Fibroblast of skin of scalp (primary cell): ENCODE data around the gene COL4A2.
A peak's percentile ranks its signal among the peaks of the same experiment; 100 is the strongest.

Experiments
- DNase-seq: peaks from one replicate; pipeline ENCODE4 v3.0.0-alpha.2; 2013

The COL4A2 gene

DNA sequence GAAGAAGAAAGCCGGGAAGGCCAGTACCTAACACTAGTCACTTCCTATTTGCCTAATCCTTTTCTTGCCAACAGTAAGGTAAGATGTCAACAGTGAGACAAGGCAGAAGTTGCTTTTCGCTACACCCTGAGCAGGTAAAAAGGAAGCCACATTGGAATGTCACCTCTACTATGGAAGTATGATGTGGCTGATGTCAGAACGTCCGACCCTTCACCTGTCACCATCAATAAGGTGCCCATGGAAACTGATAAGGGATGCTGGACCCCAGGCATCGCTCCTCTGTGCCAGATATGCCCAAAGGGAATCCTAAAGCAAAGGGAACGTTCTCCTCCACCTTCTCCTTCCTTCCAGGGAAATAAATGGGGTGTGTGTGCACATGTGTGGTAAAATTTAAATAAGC, 34.4 kb upstream of the COL4A2 start:
- DNase-seq: no peak

DNA sequence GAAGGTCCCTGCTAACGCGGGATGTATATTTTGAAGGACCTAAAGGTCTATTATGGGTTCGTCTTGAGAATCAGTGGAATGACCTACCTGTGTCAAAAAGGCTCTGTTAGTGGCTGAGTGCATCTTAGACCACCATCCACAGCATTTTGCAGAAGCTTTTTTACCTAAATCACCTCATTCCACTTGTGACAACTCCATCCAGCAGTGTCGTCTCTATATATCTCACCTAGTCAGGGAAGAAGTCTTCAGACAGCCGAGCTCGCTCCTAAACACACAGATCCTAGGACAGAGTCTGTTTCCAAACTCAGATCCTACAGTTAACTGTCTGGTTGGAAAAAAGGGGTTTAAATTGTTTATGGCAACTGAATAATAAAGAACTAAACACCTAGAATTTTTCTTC, 33.8 kb upstream of the COL4A2 start:
- DNase-seq: no peak

DNA sequence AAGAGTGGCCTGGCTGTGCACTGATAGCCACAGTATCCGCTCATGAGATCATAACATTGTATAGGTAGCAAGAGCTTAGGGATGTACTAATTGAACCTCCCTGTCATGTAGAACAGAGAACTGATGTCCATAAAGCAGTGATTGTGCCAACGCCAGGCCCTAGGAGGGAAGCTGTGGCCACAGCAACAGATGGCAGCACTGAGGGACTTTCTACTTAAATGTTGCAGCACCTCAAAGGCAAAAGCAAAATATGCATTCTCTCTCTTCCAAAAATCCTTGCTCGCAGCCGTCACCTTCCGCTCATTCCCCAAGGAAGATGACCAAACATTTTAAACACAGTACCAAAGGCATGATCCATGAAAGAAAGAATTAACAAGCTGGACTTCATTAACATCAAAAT, 32.4 kb upstream of the COL4A2 start:
- no peak for DNase-seq

DNA sequence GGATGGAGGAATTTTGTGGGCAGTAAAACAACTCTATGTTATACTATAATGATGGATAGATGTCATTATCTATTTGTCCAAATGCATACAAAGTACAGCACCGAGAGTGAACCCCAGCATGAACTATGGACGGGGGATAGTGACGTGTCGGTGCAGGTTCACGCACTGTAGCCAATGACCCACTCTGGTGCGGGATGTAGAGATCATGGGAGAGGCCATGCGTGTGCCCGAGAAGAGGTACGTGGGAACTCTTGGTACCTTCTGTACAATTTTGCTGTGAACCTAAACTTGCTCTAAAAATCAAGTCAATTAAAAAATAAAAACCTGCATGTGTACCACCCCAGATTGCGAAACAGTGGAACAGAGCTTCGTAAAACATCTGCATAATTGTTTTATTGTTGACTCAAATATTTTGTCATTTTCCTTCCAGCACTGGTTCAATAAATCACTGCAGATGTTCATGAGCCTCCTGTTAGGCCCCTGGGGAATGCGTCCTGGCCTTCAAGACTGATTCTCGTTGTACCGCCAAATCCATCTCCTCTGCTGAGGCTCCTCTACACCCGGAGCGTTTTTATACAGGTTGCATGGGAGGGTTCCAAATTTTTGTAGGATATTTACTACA, 31.0 kb upstream of the COL4A2 start:
- DNase-seq: no peak

DNA sequence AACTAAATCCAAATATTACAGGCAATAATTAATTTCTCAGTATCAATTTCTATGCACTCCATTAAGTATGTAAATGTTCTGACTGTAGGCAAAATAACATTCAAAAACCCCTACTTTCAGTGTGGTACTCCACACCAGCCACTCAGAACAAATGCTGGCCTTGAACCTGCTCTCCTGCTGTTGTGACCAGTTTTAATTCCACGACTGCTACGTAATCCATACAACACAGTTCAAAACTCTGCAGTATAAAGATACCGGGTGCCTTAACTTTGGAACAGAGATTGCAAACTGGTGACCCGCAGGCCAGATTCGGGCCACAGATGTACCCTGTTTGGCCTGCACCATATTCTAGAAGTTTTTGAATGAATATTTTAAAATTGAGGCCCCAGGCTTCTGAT, 30.5 kb upstream of the COL4A2 start:
- DNase-seq: no peak

DNA sequence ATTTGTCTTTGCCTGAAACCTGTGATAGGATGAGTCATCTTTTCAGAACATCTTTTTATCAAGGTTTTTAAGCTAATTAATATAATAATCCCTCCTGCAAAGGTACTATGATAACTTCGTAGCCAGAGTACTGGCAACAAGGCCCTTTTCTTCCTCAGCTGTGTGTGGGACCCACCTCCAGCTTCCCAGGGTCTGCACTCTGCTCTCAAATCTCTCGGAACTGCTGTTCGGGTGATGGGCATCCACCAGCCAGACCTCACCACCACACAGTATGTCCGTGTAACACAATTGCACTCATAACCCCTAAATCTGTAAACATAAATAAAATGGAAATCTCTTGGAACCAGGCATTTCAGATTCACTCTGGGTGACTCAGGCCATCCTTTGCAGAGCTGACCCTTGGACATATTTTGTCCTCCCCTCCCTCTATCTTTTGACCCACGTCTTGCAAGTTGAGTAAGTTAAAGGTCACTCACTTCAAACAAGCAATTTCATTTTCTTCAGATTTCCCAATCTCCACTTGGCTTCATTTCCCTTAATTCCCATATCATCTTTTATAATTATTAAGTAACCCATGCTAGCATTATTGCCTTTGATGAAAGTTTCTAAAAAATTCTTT, 29.6 kb upstream of the COL4A2 start:
- no peak for DNase-seq

DNA sequence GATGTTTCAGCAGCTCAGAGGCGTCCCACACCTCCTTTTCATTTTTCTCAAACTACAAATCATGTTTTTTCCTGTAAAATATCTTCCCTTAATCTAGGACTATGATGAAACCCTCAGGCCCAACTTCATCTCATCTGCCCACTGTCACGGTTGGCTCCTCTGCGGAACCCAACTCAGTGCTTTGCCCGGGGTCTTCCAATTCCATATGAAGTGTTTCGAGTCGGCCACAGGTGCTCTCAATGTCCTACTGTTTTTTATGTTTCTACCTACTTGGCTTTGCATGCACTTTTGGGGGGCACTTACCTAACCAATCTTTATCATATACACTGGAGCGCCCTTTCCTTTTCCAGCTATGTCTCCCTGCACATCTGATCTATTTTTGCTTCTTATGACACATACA, 28.2 kb upstream of the COL4A2 start:
- DNase-seq: no peak

DNA sequence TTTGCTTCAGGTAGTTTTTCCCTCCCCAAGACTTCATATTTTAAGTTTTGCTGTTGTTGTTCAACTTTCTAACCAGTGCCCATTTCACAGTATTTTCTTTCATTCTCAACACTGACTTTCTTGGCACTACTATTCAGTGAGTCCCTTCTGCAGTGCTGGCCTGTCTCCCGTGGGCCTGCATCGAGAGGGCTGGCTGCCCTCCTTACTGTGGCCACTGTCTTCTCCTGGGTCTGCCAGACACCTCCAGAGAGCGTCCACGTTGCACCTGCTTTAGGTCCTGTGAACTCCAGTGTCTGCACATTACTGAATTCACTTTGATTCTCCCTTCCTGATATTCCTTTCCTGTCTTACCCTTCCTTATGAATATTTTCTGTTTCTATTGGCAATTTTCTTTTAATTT, 27.4 kb upstream of the COL4A2 start:
- no peak for DNase-seq

DNA sequence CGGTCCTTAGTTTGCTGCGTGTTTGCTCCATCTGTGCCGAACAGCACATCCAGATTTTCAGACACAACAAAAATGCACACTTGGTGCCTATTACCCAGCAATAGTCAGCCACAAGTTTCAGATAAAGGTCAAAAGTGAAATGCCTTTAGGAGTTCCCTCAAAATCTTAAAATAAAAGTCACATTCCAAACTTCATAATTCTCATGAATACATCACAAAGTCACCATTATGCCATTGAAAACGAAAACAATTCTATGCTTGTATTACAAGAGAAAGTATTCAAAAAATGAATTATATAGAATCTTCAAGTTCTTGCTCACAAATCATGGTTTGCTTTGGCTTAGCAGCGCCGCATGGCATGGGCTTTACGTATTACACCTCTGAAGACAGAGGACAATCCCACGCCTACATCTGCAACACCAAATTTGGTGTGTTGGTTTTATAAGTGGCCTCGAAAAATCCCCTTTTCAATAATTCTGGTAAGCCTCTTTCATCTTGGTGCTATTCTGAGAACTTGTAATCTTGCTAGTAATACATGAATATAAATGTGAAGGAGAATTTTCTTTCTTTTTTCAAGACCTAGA, 26.8 kb upstream of the COL4A2 start:
- peak; percentile 83 for DNase-seq

DNA sequence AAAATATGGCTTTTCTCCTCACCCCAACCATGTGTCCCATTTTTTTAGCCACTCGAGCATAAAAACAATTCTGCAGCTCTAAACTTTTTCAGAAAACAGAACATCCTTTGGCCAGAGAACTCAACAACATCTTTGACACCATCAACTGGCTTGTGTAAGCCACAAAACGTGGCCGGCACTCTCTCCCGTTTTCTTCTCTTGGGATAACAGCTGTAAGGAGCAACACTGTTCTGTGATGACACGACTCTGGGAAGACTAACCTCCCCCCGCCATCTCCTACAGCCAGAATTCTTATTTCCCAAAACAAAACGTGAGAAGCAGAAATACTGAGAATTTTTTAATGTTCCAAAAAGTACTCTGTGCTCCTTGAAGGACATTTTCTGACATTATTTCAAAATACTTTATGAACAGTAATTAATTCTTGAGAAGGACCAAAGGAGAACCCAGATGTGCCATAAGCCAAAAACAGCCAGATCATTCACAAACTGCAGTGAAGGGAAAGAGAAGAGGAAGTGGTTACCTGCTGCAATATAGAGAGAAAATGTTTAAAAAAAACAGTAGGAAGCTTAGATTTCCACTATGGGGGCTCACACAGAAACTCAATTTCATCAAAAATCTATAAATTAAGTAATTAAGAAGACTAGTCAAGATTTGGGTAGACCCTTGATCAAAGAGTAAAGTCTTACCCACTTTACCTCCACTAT, 25.9 kb upstream of the COL4A2 start:
- no peak for DNase-seq

DNA sequence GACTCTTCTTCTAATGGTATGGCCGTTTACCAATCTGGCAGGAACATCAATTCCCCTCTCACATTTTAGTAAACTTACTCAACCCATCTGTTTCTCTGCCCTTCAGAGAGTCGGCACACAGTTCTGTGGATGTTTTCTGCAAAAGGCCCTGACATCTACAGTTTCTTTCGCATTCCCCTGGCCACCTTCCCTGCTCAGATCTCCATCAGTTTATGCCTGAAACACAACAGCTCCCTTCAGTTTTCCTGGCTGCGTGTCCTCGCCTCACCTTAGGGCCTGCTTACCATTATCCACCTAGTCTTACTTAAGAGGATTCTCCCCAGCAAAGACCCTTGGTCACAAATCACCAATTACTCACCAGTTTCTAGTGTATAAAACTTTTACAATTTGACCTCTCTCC, 25.3 kb upstream of the COL4A2 start:
- DNase-seq: no peak

DNA sequence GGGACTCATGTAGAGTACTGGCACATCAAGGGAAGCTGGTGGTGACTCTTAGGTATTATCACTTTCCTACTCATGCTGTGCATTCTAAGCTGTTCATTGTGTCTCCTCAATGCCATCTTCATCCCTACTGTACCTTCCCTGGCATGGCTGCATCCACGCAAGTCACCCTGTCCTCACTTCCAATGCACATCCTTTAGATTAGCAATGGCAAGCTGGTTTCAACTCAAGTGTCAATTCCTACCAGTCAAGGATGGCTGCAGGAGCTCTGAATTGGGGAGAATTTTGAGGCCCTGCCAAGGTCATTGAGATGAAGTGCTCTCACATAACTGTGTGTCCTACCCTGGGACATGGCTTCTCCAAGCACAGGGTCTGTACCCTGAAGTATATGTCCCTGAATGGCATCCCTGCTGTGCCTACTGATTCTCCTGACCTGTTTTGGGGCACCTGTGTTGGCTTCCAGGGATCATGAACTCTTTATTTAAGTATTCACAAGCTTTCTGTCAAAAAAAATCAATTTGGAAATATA, 24.7 kb upstream of the COL4A2 start:
- DNase-seq: no peak

DNA sequence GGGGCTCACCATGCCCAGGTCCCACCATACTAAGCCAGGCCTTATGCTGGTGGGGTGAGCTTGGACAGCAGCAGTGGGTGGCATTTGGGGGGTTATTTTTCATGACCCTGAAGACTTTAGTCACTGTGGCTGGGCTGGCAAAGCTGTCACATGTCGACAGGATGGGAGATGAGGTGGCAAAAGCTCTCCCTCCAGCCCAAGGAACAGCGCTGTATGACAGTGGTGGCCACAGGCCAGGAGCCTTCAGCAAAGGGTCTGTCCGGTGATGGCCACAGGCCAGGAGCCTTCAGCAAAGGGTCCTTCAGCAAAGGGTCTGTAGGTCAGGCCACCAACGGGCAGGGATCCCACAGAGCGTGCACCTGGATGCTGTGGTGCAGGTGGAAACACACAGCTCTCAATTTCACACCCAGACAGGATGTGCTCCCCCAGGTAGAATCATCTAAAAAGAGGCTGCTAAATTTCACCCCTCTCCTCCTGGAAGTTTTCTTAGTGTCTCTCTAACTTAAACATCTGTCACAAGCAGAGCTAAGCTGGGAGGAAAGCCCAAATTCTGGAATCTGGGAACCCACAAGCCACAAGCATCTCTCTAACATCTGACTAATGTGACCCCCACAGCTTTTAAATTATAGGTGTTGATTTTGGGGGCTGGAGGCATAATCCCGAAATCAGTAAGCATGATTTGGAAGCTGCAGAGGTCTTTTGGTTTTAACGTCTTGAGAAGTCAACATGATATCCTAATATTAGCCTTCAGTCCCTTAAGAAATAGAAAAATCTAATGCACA, 23.2 kb upstream of the COL4A2 start:
- DNase-seq: peak; percentile 94

DNA sequence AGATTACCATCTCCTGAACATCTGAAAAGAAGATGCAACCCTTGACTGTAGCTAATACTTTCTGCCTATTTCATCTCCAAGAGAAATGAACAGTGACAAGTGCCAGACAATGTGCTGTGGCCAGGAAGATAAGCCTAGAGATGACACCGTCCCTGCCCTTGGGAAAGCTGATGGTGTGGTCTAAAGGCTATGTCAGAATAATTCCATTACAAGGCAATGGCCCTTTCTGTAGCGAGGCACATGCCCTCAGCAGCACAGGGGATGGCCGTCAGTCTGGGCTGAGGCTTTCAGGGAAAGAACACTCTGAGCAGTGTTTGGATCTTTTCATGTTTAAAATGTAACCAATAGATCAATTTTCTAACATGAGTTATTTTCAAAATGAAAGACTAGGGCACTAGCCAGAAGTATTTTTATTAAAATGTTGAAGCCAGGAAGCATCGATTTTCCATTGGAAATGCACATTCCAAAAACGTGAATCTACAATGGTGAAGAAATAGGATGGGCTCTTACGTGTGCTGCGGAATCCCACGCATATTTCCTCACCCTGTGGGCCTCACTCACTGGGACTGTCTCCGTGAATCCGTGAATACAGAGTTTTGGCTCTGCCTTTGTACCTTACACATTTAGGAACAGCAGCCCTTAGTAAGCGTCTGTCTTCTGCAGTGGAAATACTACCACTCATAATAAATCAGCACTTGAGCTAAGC, 22.2 kb upstream of the COL4A2 start:
- peak; percentile 44 for DNase-seq

DNA sequence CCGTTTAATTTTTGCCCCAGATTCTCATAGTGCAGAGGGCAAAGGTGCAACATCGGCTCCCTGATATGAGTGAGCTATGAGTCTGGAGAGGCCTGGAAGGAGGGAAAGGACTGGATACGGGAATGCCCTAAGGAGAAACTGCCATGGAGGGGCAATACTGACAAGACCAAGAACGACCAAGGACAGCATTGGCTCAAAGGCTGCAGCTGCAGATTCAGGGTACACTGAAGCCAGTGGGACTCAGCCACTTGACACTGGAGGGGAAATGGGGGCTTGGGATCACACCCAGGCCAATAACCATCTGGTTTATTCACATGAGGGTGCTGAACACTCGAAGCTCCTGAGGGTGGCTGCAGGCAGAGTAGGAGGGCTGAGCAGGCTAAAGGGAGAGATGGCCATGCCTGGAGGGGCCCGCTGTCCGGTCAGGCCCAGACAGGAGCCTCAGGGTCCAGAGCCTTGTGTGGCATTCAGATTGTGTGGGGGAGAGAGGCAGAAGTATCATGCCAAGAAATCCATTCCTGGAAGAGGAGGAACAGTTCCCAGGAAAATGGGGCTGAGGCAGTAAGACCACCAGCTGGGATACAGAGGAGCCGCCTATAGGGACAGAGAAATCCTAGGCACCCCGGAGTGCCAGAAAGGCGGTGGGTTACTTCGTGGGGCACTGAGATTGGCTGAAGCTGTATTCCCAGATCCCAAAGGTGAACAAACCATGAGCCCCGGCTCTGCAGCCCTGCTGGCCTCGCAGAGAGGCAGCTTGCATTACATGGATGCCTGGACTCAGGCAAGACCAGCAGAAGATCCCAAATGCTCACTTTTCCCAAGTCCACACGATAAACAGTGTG, 20.9 kb upstream of the COL4A2 start:
- no peak for DNase-seq

DNA sequence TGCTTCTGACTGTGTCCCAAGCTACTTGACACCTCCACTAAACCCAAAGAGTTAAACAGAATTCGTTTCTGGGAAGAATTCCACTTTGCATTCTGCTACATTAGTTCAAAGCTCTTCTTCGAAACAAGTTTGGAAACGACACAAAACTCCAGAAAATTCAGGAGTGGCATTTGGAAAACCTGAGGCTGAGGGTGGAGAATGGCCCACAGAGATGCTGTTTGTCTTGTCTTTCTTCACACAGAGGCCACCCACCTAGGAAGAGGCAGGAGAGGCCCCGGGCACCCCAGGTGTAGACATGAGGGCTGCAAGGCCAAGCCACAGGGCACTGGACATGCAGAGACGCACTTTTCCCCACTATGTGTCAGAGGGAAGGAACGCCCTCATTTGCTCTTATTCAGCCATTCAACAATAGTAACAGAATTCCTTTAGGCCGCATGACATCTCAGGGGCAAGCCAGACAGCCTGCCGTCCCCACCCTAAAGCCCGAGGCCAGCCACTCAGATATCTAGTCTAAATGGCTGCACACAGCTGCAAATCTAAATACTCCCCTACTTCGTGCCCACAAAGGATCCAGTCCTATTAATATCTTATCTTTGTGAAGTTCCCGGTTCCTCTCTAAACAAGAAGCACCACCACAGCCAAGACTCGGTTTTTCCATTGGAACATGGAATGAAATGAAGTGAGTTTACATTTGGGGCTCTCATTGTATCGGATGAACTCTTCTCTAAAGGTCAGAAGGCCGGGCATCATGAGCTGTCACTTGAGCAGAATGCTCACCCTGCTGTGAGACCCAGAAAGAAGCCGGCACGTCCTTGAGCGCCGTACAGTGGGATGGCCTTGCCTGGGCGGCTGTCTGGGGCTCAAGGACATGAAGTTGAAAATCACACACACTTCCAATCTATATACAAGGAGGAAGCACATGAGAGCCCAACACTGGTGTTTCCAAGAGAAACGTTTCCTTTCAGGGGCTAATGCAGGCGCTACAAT, 20.0 kb upstream of the COL4A2 start:
- no peak for DNase-seq

DNA sequence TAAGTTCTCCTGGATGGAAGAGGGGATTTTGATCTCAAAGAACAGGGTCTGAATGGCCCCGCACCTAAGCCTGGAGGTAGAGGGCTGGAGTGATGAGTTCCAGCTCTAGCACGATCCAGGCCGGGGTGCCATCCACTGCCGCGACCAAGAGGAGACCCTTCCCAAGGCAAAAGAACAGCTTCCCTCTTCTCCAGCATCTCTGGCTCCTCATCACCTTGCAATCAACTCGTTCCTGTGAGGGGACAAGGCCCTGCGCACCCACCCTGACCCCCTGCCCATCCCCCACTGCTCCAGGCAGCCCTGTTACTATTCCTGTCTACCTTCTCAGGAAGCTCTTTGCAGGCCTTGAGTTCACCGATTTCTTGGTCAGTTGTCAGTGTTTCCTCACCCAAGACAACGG, 17.9 kb upstream of the COL4A2 start:
- no peak for DNase-seq

DNA sequence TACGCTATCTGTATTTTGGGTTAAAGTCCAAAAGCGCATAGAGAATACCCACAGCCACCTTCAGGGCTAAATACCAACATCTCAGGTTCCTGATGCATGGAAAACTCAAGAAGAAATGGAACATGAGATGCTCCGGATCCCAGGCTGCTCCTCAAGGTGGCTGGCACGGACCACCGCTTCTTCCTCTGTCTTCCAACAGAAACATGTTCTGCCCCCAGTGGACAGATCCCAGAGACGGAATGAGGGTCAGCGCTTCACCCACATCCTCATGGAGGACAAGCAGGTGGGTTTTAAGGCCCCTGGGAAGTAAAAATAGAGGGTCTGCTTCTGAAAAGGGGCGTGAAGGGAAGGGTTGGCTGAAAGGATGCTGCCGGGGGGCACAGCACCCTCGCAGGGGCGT, 17.4 kb upstream of the COL4A2 start:
- DNase-seq: no peak

DNA sequence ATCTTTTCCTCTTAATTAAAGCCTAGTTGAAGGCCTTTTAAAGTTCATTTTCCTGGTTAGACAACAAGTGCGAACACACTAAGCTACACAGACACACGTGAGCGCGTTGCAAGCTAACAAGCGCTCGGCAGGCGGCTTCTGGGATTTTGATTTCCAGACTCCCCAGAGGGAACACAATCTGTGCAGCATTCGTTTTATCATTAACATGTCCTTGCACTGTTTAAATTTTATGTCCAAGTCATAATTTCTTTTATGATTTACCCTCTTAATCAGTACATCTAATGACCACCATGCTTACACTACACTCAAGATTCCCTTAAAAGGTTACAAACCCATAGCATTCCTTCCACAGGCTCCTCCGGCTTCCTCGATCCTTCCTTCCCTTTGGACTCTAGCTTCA, 16.9 kb upstream of the COL4A2 start:
- DNase-seq: no peak

DNA sequence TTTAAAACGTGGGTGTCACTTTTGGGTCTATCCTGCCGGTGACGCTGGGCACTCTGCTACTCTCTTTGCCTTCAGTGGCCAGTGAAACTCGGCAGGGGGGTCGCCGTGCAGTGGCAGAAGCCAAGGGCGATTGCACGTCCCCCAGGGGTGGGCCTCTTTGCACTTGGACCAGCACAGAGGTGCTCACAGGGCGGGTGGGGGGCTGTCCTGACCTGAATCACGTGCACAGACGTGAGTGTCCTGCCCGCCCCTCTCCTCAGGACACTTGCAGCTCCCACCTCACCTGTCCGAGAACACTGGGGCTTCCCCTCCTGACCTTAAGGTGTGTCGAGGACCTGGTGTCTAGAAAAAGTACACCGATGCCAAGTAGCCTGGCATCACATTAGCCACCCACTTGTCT, 16.3 kb upstream of the COL4A2 start:
- no peak for DNase-seq
